K562 (cell line): Measurements from ENCODE around the gene GPR15LG. TPM values are rescaled to one million over a fixed set of nuclear protein-coding genes. Genes with fewer than 3 reads are reported as not detected.
A peak's percentile ranks its signal among the peaks of the same experiment; 100 is the strongest.

Experiments
- BRD9 ChIP-seq: fragments of 450-650 bp; IDR thresholded peaks from 2 replicates; pipeline ENCODE4 v1.6.1; 2018; ENCODE audit warnings: low read depth; ENCODE audit not compliant: partially characterized antibody
- CGGBP1 ChIP-seq: fragments of 250-450 bp; sonication (Bioruptor Pico); IDR thresholded peaks from 2 replicates; pipeline ENCODE4 v1.9.0; 2021; ENCODE audit warnings: mild to moderate bottlenecking
- CREM ChIP-seq: IDR thresholded peaks from 2 replicates; pipeline ENCODE4 v1.6.1; 2014; ENCODE audit warnings: antibody characterized with exemption, low read depth
- CSDE1 ChIP-seq, 2 experiments: fragments of 450-650 bp; IDR thresholded peaks; 2 replicates each; pipeline ENCODE4 v1.6.1; 2016; ENCODE audit warnings: mild to moderate bottlenecking in 1 of 2
- FOXJ2 ChIP-seq: fragments of 200-800 bp; sonication (Bioruptor generic); IDR thresholded peaks from 2 replicates; pipeline ENCODE4 v1.6.1; 2016; ENCODE audit warnings: missing genetic modification characterization, missing compliant biosample characterization
- FOXP4 ChIP-seq: sonication (generic); formaldehyde crosslinking; IDR thresholded peaks from 2 replicates; pipeline ENCODE4 v1.8.0; 2022; ENCODE audit warnings: mild to moderate bottlenecking, missing genetic modification reagents, borderline replicate concordance
- ID3 ChIP-seq, 2 experiments: fragments of 250-450 bp in 1 of 2; fragments of 450-650 bp in 1 of 2; sonication (Bioruptor Pico) in 1 of 2; IDR thresholded peaks; 2 replicates each; pipeline versions ENCODE4 v1.6.1 to v1.8.0; 2016 to 2021; ENCODE audit warnings: mild to moderate bottlenecking in 2 of 2, moderate library complexity in 2 of 2, missing compliant biosample characterization in 1 of 2, missing genetic modification characterization in 1 of 2
- KDM5B ChIP-seq: fragments of 200-600 bp; sonication (generic); IDR thresholded peaks from 2 replicates; pipeline ENCODE4 v1.6.1; 2012; ENCODE audit warnings: low read depth, mild to moderate bottlenecking, moderate library complexity, low read length, control low read depth, inconsistent platforms; ENCODE audit not compliant: insufficient replicate concordance
- MXD1 ChIP-seq: fragments of 250-450 bp; sonication (Bioruptor Pico); IDR thresholded peaks from 2 replicates; pipeline ENCODE4 v1.8.0; 2021; ENCODE audit warnings: borderline replicate concordance, mild to moderate bottlenecking, moderate library complexity; ENCODE audit not compliant: poor library complexity, severe bottlenecking
- POLR2B ChIP-seq: fragments of 450-650 bp; IDR thresholded peaks from 2 replicates; pipeline ENCODE4 v1.6.1; 2018; ENCODE audit warnings: low read depth; ENCODE audit not compliant: partially characterized antibody
- POLR2G ChIP-seq: fragments of 200-400 bp; formaldehyde crosslinking; IDR thresholded peaks from 2 replicates; pipeline ENCODE4 v1.6.1; 2017; ENCODE audit warnings: low read depth, mild to moderate bottlenecking, antibody characterized with exemption, low read length, moderate library complexity
- PYGO2 ChIP-seq: fragments of 450-650 bp; IDR thresholded peaks from 2 replicates; pipeline ENCODE4 v1.6.1; 2016; ENCODE audit warnings: mild to moderate bottlenecking, missing genetic modification characterization, moderate library complexity, missing compliant biosample characterization
- RBM22 ChIP-seq: fragments of 200-400 bp; formaldehyde crosslinking; IDR thresholded peaks from 2 replicates; pipeline ENCODE4 v1.6.1; 2018; ENCODE audit warnings: low read length, low read depth; ENCODE audit not compliant: poor library complexity, severe bottlenecking
- RFX5 ChIP-seq: IDR thresholded peaks from 2 replicates; pipeline ENCODE4 v1.6.1; 2011; ENCODE audit warnings: low read depth, mild to moderate bottlenecking, improper control_type of control experiment, low read length
- RHOXF2B ChIP-seq: fragments of 250-450 bp; sonication (Bioruptor Pico); conservative IDR thresholded peaks from 2 replicates; pipeline ENCODE4 v1.5.1; 2021
- SMARCC2 ChIP-seq: fragments of 450-650 bp; IDR thresholded peaks from 2 replicates; pipeline ENCODE4 v1.6.1; 2017; ENCODE audit warnings: antibody characterized with exemption, moderate library complexity, mild to moderate bottlenecking, low read depth
- TRIM28 ChIP-seq: fragments of 450-650 bp; IDR thresholded peaks from 2 replicates; pipeline ENCODE4 v1.6.1; 2017
- XRCC3 ChIP-seq: fragments of 450-650 bp; IDR thresholded peaks from 2 replicates; pipeline ENCODE4 v1.6.1; 2017; ENCODE audit warnings: mild to moderate bottlenecking, moderate library complexity
- ZBTB1 ChIP-seq: sonication (generic); formaldehyde crosslinking; IDR thresholded peaks from 2 replicates; pipeline ENCODE4 v1.8.1; 2023; ENCODE audit warnings: missing genetic modification reagents, low read depth, mild to moderate bottlenecking, borderline replicate concordance
- ZC3H11A ChIP-seq: IDR thresholded peaks from 2 replicates; pipeline ENCODE4 v1.6.1; 2012; ENCODE audit warnings: low read depth, low read length, improper control_type of control experiment
- ZFP36 ChIP-seq: fragments of 150-350 bp; IDR thresholded peaks from 2 replicates; pipeline ENCODE4 v1.6.1; 2018; ENCODE audit warnings: low read length, low read depth; ENCODE audit not compliant: partially characterized antibody
- ZNF134 ChIP-seq: fragments of 250-450 bp; sonication (Bioruptor Pico); conservative IDR thresholded peaks from 2 replicates; pipeline ENCODE4 v1.4.0; 2020
- ZNF232 ChIP-seq: sonication (generic); formaldehyde crosslinking; IDR thresholded peaks from 2 replicates; pipeline ENCODE4 v1.8.0; 2022; ENCODE audit warnings: mild to moderate bottlenecking, missing genetic modification reagents
- ZNF347 ChIP-seq: fragments of 450-650 bp; formaldehyde crosslinking; IDR thresholded peaks from 2 replicates; pipeline ENCODE4 v1.4.0; 2020; ENCODE audit warnings: low read depth, mild to moderate bottlenecking, moderate library complexity
- ZNF668 ChIP-seq: fragments of 250-450 bp; sonication (Bioruptor Pico); IDR thresholded peaks from 2 replicates; pipeline ENCODE4 v1.8.0; 2022; ENCODE audit warnings: mild to moderate bottlenecking, inconsistent platforms
- polyA plus RNA-seq, 8 experiments: library from polyadenylated mRNA; depleted of rRNA in 4 of 8; stranded (reverse) in 5 of 8; unstranded in 3 of 8; fragments of >200 nt; fragmentation: Nextera tagmentation in 2 of 8; fragmentation: Illumina TruSeq in 1 of 8; extraction: Ambion mirVana in 2 of 8; extraction: Trizol in 1 of 8; gene quantifications; 2 replicates each; pipeline versions ENCODE4 v1.2.1 to v1.2.3, GENCODE V29; 2011 to 2014; ENCODE audit warnings: inconsistent platforms in 1 of 8, missing spikeins in 1 of 8
- total RNA-seq, 7 experiments: library from RNA; depleted of rRNA in 6 of 7; stranded (reverse); fragments of >200 nt in 6 of 7; fragmentation: Illumina TruSeq in 2 of 7; extraction: Trizol in 2 of 7; gene quantifications; 2 replicates each; pipeline versions ENCODE4 v1.2.1 to v1.2.3, GENCODE V29; 2011 to 2021; ENCODE audit warnings: low replicate concordance in 1 of 7
- TF ChIP-seq, protein P1 (sequence below): fragments of 450-650 bp; IDR thresholded peaks from 2 replicates; pipeline ENCODE4 v1.6.1; 2018; ENCODE audit warnings: mild to moderate bottlenecking, low read depth; ENCODE audit not compliant: partially characterized antibody

Gene GPR15LG
- total and polyA plus RNA-seq, 9 of the 15 experiments (the other 6 are each of a cell fraction or from before 2014, with no cell fraction given) = 0.51 TPM; not detected in 8

GRCh38 chr10:84156009-84156408 is 17.6 kb upstream of the GPR15LG start (continued):
- TF ChIP-seq BRD9 = no peak
- no peak for TF ChIP-seq RFX5
- TF ChIP-seq, protein P1, sequence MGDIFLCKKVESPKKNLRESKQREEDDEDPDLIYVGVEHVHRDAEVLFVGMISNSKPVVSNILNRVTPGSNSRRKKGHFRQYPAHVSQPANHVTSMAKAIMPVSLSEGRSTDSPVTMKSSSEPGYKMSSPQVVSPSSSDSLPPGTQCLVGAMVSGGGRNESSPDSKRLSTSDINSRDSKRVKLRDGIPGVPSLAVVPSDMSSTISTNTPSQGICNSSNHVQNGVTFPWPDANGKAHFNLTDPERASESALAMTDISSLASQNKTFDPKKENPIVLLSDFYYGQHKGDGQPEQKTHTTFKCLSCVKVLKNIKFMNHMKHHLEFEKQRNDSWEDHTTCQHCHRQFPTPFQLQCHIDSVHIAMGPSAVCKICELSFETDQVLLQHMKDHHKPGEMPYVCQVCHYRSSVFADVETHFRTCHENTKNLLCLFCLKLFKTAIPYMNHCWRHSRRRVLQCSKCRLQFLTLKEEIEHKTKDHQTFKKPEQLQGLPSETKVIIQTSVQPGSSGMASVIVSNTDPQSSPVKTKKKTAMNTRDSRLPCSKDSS = no peak
- no peak for TF ChIP-seq ZNF668 (CRISPR knock-in tag)
- TF ChIP-seq RBM22 = peak; percentile 23
- no peak for TF ChIP-seq ZBTB1 (CRISPR knock-in tag)
- no peak for TF ChIP-seq PYGO2 (tag)
- no peak for TF ChIP-seq MXD1 (CRISPR knock-in tag)
- TF ChIP-seq ZNF232 (CRISPR knock-in tag) = no peak
- TF ChIP-seq ID3 (CRISPR knock-in tag; IDR thresholded peaks at IDR 0.05) = no peak
- TF ChIP-seq ID3 (tag; IDR thresholded peaks at IDR 0.05) = no peak
- 0 out of 2 replicates have a peak, but pooled peaks have one; percentile 52 for TF ChIP-seq RHOXF2B
- no peak for TF ChIP-seq CREM
- no peak for TF ChIP-seq FOXJ2 (tag)
- no peak for TF ChIP-seq SMARCC2
- no peak for TF ChIP-seq ZC3H11A
- TF ChIP-seq ZFP36 = no peak
- TF ChIP-seq XRCC3 = no peak
- TF ChIP-seq FOXP4 (CRISPR knock-in tag) = no peak
- no peak for TF ChIP-seq ZNF347
- no peak for TF ChIP-seq POLR2G
- TF ChIP-seq KDM5B = no peak
- 0 out of 2 replicates have a peak, but pooled peaks have one; percentile 16 for TF ChIP-seq ZNF134 (CRISPR knock-in tag)
- peak; percentile 78 for TF ChIP-seq POLR2B
- 0 out of 2 replicates have a peak, but pooled peaks have one; percentile 43 for TF ChIP-seq CGGBP1 (CRISPR knock-in tag)
- no peak for TF ChIP-seq TRIM28
- no peak for TF ChIP-seq CSDE1 (IDR thresholded peaks at IDR 0.05)
